Muscle of leg (tissue), 11 donors: ENCODE measurements around the gene RGL1. TPM values are rescaled to one million over a fixed set of nuclear protein-coding genes. Genes with fewer than 3 reads are reported as not detected.

ENCODE experiments used
- DNase-seq: peaks from one replicate; pipeline ENCODE4 v3.0.0; 2013
- H3K27ac ChIP-seq: one replicate; pipeline ENCODE4 v1.5.1; 2013; ENCODE audit warnings: mild to moderate bottlenecking, low read length, control low read depth
- H3K27me3 ChIP-seq: one replicate; pipeline ENCODE4 v1.6.1; 2013; ENCODE audit warnings: low read length; ENCODE audit not compliant: control insufficient read depth, insufficient read depth
- H3K36me3 ChIP-seq: one replicate; pipeline ENCODE4 v1.6.1; 2013; ENCODE audit warnings: low read length; ENCODE audit not compliant: control insufficient read depth, insufficient read depth
- H3K4me1 ChIP-seq: one replicate; pipeline ENCODE4 v1.6.1; 2013; ENCODE audit warnings: low read length; ENCODE audit not compliant: control insufficient read depth, insufficient read depth
- H3K4me3 ChIP-seq: one replicate; pipeline ENCODE4 v1.5.1; 2013; ENCODE audit warnings: low read length, control low read depth
- H3K9me3 ChIP-seq: replicated peaks from 2 replicates; pipeline ENCODE4 v1.6.1; 2013; ENCODE audit warnings: low read depth, low read length; ENCODE audit not compliant: control insufficient read depth
- WGBS: methylation state at CpG from one replicate; pipeline ENCODE4 v1.1.5; 2013; ENCODE audit warnings: missing lambda C conversion rate; ENCODE audit not compliant: insufficient coverage; 5-methylcytosine and 5-hydroxymethylcytosine counted together
- polyA plus RNA-seq, 8 donors: library from polyadenylated mRNA; unstranded; fragments of 120-200 nt; gene quantifications; one replicate each; pipeline versions ENCODE4 v1.2.1 to v1.2.3, GENCODE V29; 2013; ENCODE audit warnings: inconsistent platforms in 1 of 8, low replicate concordance in 1 of 8; ENCODE audit not compliant: insufficient read length in 8 of 8, insufficient read depth in 1 of 8
- total RNA-seq: library from RNA; stranded (reverse); fragments of 120-200 nt; gene quantifications from one replicate; pipeline ENCODE4 v1.2.4, GENCODE V29; 2013

Gene RGL1
- total and polyA plus RNA-seq, 9 donors: 20.8 to 40.5 (median 28.3) TPM

- Histone ChIP-seq H3K4me1 (peaks cover 19% of the 10 kb centered on the region), H3K27me3 (no peaks in the 10 kb centered on the region), H3K36me3 (peaks cover 6% of the 10 kb centered on the region), H3K4me3 (peak overlapping the region; percentile 62), H3K27ac (peak overlapping the region; percentile 97), H3K9me3 (peaks cover 3% of the 10 kb centered on the region)
- WGBS: no CpG with 5 or more reads among the region's 4 CpGs
- peak; percentile 46 for DNase-seq
Measured at GRCh38 chr1:183806125-183806524, 1.2 kb downstream of the RGL1 start.

- peak overlapping the region; percentile 97 for H3K27ac ChIP-seq
- peak; percentile 40 for DNase-seq
- peak overlapping the region; percentile 62 for H3K4me3 ChIP-seq
- H3K4me1 ChIP-seq: peaks cover 19% of the 10 kb centered on the region
- WGBS: no CpG with 5 or more reads among the region's 1 CpG
- H3K36me3 ChIP-seq: peaks cover 6% of the 10 kb centered on the region
- H3K9me3 ChIP-seq: peaks cover 3% of the 10 kb centered on the region
- no peaks in the 10 kb centered on the region for H3K27me3 ChIP-seq
Measured at GRCh38 chr1:183806675-183807074, 1.8 kb downstream of the RGL1 start.

- peak; percentile 82 for DNase-seq
- H3K36me3 ChIP-seq: peaks cover 6% of the 10 kb centered on the region
- H3K4me1 ChIP-seq: peaks cover 25% of the 10 kb centered on the region
- H3K27ac ChIP-seq: peak overlapping the region; percentile 97
- WGBS: 0% methylated on average over 1 of the region's 2 CpGs
- no peaks in the 10 kb centered on the region for H3K27me3 ChIP-seq
- no peaks in the 10 kb centered on the region for H3K9me3 ChIP-seq
- peak overlapping the region; percentile 62 for H3K4me3 ChIP-seq
Measured at GRCh38 chr1:183807549-183808168, 2.7 kb downstream of the RGL1 start.

- no peaks in the 10 kb centered on the region for H3K27me3 ChIP-seq
- H3K36me3 ChIP-seq: peaks cover 6% of the 10 kb centered on the region
- no CpG with 5 or more reads among the region's 2 CpGs for WGBS
- no peaks in the 10 kb centered on the region for H3K9me3 ChIP-seq
- peak; percentile 38 for DNase-seq
- no peak overlapping the region for H3K4me3 ChIP-seq
- H3K27ac ChIP-seq: peak overlapping the region; percentile 97
- peaks cover 31% of the 10 kb centered on the region for H3K4me1 ChIP-seq
Measured at GRCh38 chr1:183808296-183809027, 3.5 kb downstream of the RGL1 start.

GRCh38 chr1:183810121-183810520 lies 5.2 kb downstream of the RGL1 start:
- Histone ChIP-seq H3K9me3 (no peaks in the 10 kb centered on the region), H3K27me3 (no peaks in the 10 kb centered on the region), H3K4me1 (peaks cover 28% of the 10 kb centered on the region), H3K36me3 (peaks cover 6% of the 10 kb centered on the region), H3K27ac (peak overlapping the region; percentile 5), H3K4me3 (no peak overlapping the region)
- peak; percentile 77 for DNase-seq
- 60% methylated on average over 2 of the region's 2 CpGs for WGBS

- H3K4me1 ChIP-seq: peaks cover 28% of the 10 kb centered on the region
- H3K4me3 ChIP-seq: no peak overlapping the region
- DNase-seq: peak; percentile 46
- WGBS: 92% methylated on average over 2 of the region's 4 CpGs
- H3K27ac ChIP-seq: no peak overlapping the region
- peaks cover 6% of the 10 kb centered on the region for H3K36me3 ChIP-seq
- no peaks in the 10 kb centered on the region for H3K27me3 ChIP-seq
- H3K9me3 ChIP-seq: no peaks in the 10 kb centered on the region
Measured at GRCh38 chr1:183810756-183811544, 6.0 kb downstream of the RGL1 start.

GRCh38 chr1:183812128-183812527 lies 7.2 kb downstream of the RGL1 start:
- no peaks in the 10 kb centered on the region for H3K27me3 ChIP-seq
- H3K4me1 ChIP-seq: peaks cover 23% of the 10 kb centered on the region
- no peak overlapping the region for H3K4me3 ChIP-seq
- H3K36me3 ChIP-seq: peaks cover 6% of the 10 kb centered on the region
- H3K9me3 ChIP-seq: no peaks in the 10 kb centered on the region
- WGBS: no CpG with 5 or more reads among the region's 2 CpGs
- peak; percentile 73 for DNase-seq
- peak overlapping the region; percentile 31 for H3K27ac ChIP-seq

- peak; percentile 39 for DNase-seq
- Histone ChIP-seq H3K9me3 (no peaks in the 10 kb centered on the region), H3K4me1 (peaks cover 25% of the 10 kb centered on the region), H3K27ac (peak overlapping the region; percentile 24), H3K36me3 (peaks cover 4% of the 10 kb centered on the region), H3K27me3 (no peaks in the 10 kb centered on the region), H3K4me3 (no peak overlapping the region)
- 38% methylated on average over 7 of the region's 9 CpGs for WGBS
Measured at GRCh38 chr1:183812686-183813569, 8.0 kb downstream of the RGL1 start.

- no peak for DNase-seq
- Histone ChIP-seq H3K36me3 (peaks cover 4% of the 10 kb centered on the region), H3K27ac (no peak overlapping the region), H3K9me3 (no peaks in the 10 kb centered on the region), H3K27me3 (no peaks in the 10 kb centered on the region), H3K4me1 (peaks cover 26% of the 10 kb centered on the region), H3K4me3 (no peak overlapping the region)
- WGBS: no CpG with 5 or more reads among the region's 1 CpG
Measured at GRCh38 chr1:183814121-183814681, 9.3 kb downstream of the RGL1 start.
